Smooth muscle cell (in vitro differentiated cells): ENCODE data around the gene ANKS1B. TPM values are rescaled to one million over a fixed set of nuclear protein-coding genes. Genes with fewer than 3 reads are reported as not detected.

Experiments
- DNase-seq: peaks from one replicate; lab custom pipeline; 2025; ENCODE audit not compliant: unreplicated experiment; lab: John Stamatoyannopoulos, UW
- H2AFZ ChIP-seq: fragments of 200-600 bp; sonication (generic); 2 replicates; pipeline ENCODE4 v1.6.0; 2016; ENCODE audit warnings: antibody characterized with exemption, low read depth, mild to moderate bottlenecking
- H3F3A ChIP-seq: fragments of 200-600 bp; sonication (generic); 2 replicates; pipeline ENCODE4 v1.6.0; 2017; ENCODE audit warnings: antibody characterized with exemption, low read depth
- H3K27ac ChIP-seq: fragments of 200-600 bp; sonication (generic); 2 replicates; pipeline ENCODE4 v1.5.1; 2016; ENCODE audit warnings: low read depth, mild to moderate bottlenecking
- H3K27me3 ChIP-seq: fragments of 200-600 bp; sonication (generic); 2 replicates; pipeline ENCODE4 v1.6.1; 2016; ENCODE audit warnings: low read depth, mild to moderate bottlenecking
- H3K36me3 ChIP-seq: fragments of 200-600 bp; sonication (generic); 2 replicates; pipeline ENCODE4 v1.5.1; 2016; ENCODE audit warnings: low read depth
- H3K4me1 ChIP-seq: fragments of 200-600 bp; sonication (generic); 2 replicates; pipeline ENCODE4 v1.5.1; 2016; ENCODE audit warnings: low read depth
- H3K4me2 ChIP-seq: fragments of 200-600 bp; sonication (generic); 2 replicates; pipeline ENCODE4 v1.6.0; 2016; ENCODE audit warnings: mild to moderate bottlenecking
- H3K4me3 ChIP-seq: fragments of 200-600 bp; sonication (generic); 2 replicates; pipeline ENCODE4 v1.5.1; 2016; ENCODE audit warnings: mild to moderate bottlenecking
- H3K79me2 ChIP-seq: fragments of 200-600 bp; sonication (generic); 2 replicates; pipeline ENCODE4 v1.6.0; 2016; ENCODE audit warnings: low read depth, mild to moderate bottlenecking
- H3K9ac ChIP-seq: fragments of 200-600 bp; sonication (generic); 2 replicates; pipeline ENCODE4 v1.6.0; 2016; ENCODE audit warnings: low read depth
- H3K9me3 ChIP-seq: fragments of 200-600 bp; sonication (generic); replicated peaks from 2 replicates; pipeline ENCODE4 v1.5.1; 2016; ENCODE audit warnings: low read depth
- H4K20me1 ChIP-seq: fragments of 200-600 bp; sonication (generic); 2 replicates; pipeline ENCODE4 v1.6.0; 2016; ENCODE audit warnings: low read depth
- CTCF ChIP-seq: fragments of 200-600 bp; sonication (generic); IDR thresholded peaks from 2 replicates; pipeline ENCODE4 v1.5.1; 2017; ENCODE audit warnings: borderline replicate concordance, mild to moderate bottlenecking, antibody characterized with exemption; ENCODE audit not compliant: insufficient read depth, poor library complexity, severe bottlenecking
- WGBS: methylation state at CpG from one replicate; pipeline ENCODE4 v1.1.7; 2016; ENCODE audit warnings: low lambda C conversion rate; 5-methylcytosine and 5-hydroxymethylcytosine counted together
- polyA plus RNA-seq: library from polyadenylated mRNA; unstranded; fragments of >200 nt; fragmentation: Nextera tagmentation; extraction: Ambion mirVana; gene quantifications from 2 replicates; pipeline ENCODE4 v1.2.1, GENCODE V29; 2016
- total RNA-seq: library from RNA; depleted of rRNA; stranded (reverse); fragments of >200 nt; gene quantifications from 2 replicates; pipeline ENCODE4 v1.2.3, GENCODE V29; 2014

ANKS1B gene
- total and polyA plus RNA-seq, 2 experiments from 2014 or later: 0.47 to 7.3 TPM

- Histone ChIP-seq H3K27ac (no peak overlapping the region), H4K20me1 (no peaks in the 10 kb centered on the region), H3K36me3 (peaks cover 8% of the 10 kb centered on the region), H3K4me1 (no peaks in the 10 kb centered on the region), H3K4me2 (no peak overlapping the region), H3K9me3 (no peaks in the 10 kb centered on the region), H3K79me2 (no peaks in the 10 kb centered on the region), H3K9ac (no peak overlapping the region), H2AFZ (no peak overlapping the region), H3F3A (no peaks in the 10 kb centered on the region), H3K4me3 (no peak overlapping the region), H3K27me3 (no peaks in the 10 kb centered on the region)
- no peak for DNase-seq
- no peak for TF ChIP-seq CTCF
Observed at GRCh38 chr12:98730412-98730811, 1254.3 kb downstream of the ANKS1B start.

GRCh38 chr12:98727196-98727595 is 1257.5 kb downstream of the ANKS1B start:
- Histone ChIP-seq H2AFZ (no peak overlapping the region), H3F3A (no peaks in the 10 kb centered on the region), H4K20me1 (no peaks in the 10 kb centered on the region), H3K36me3 (peaks cover 8% of the 10 kb centered on the region), H3K27me3 (no peaks in the 10 kb centered on the region), H3K27ac (no peak overlapping the region), H3K9me3 (no peaks in the 10 kb centered on the region), H3K9ac (no peak overlapping the region), H3K79me2 (no peaks in the 10 kb centered on the region), H3K4me2 (no peak overlapping the region), H3K4me1 (no peaks in the 10 kb centered on the region), H3K4me3 (no peak overlapping the region)
- DNase-seq: no peak
- WGBS: 98% methylated on average over 5 of the region's 5 CpGs
- TF ChIP-seq CTCF: no peak

- H2AFZ ChIP-seq: no peak overlapping the region
- WGBS: 62% methylated on average over 5 of the region's 5 CpGs
- H3K27ac ChIP-seq: no peak overlapping the region
- peaks cover 8% of the 10 kb centered on the region for H3K36me3 ChIP-seq
- DNase-seq: no peak
- H3K4me3 ChIP-seq: no peak overlapping the region
- H3K4me2 ChIP-seq: no peak overlapping the region
- no peaks in the 10 kb centered on the region for H3K79me2 ChIP-seq
- no peak overlapping the region for H3K9ac ChIP-seq
- H3K4me1 ChIP-seq: no peaks in the 10 kb centered on the region
- H3K9me3 ChIP-seq: no peaks in the 10 kb centered on the region
- H3K27me3 ChIP-seq: no peaks in the 10 kb centered on the region
- peak; percentile 50 for TF ChIP-seq CTCF
- H3F3A ChIP-seq: no peaks in the 10 kb centered on the region
- H4K20me1 ChIP-seq: no peaks in the 10 kb centered on the region
Observed at GRCh38 chr12:98725476-98726247, 1259.1 kb downstream of the ANKS1B start.
